HEK293T (cell line): Measurements from ENCODE around the gene NPPC.

ENCODE experiments used
- ELF4 ChIP-seq: fragments of 450-650 bp; IDR thresholded peaks from 2 replicates; pipeline ENCODE4 v1.6.1; 2017; ENCODE audit warnings: antibody characterized with exemption
- FOXA1 ChIP-seq: fragments of 450-650 bp; IDR thresholded peaks from 2 replicates; pipeline ENCODE4 v1.6.1; 2016; ENCODE audit warnings: mild to moderate bottlenecking
- FOXK2 ChIP-seq: fragments of 450-650 bp; IDR thresholded peaks from 2 replicates; pipeline ENCODE4 v1.6.1; 2016; ENCODE audit warnings: mild to moderate bottlenecking
- FOXM1 ChIP-seq: fragments of 450-650 bp; IDR thresholded peaks from 2 replicates; pipeline ENCODE4 v1.6.1; 2017; ENCODE audit warnings: mild to moderate bottlenecking, borderline replicate concordance
- SP1 ChIP-seq: fragments of 450-650 bp; IDR thresholded peaks from 2 replicates; pipeline ENCODE4 v1.6.1; 2017
- SUZ12 ChIP-seq: fragments of 450-650 bp; IDR thresholded peaks from 2 replicates; pipeline ENCODE4 v1.6.1; 2016; ENCODE audit warnings: mild to moderate bottlenecking
- TF ChIP-seq, protein P1 (sequence below): fragments of 450-650 bp; IDR thresholded peaks from 2 replicates; pipeline ENCODE4 v1.6.1; 2016

DNA sequence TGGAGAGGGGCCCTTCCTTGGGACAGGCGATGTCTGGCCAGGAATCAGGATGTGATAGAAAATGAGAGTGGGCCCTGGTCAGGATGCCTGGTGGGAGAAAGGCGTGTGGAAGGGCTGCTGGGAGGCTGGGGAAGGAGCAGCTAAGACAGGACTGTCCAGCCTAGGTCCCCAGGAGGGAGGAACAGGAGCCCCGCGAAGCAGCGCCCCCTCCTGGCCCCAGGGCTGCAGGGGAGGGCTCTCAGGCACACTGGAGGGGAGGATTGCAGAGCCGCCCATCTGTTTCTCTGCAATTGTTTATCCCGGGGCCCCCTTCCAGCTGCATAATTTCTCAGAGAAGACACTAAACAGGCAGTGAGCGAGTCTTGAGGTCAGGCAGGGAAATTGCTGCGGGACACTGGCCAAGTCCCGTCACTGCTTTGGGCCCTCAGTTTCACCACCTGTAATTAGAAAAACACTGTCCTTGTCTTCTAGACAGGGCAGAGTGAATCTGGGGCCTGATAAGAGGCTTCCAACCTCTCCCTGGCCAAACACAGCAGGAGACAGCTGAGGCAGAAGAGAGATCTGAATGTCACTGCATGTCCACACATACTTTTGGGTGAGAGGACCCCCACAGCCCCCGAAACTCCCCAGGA is 3.9 kb upstream of the NPPC start:
- TF ChIP-seq FOXK2 (no peak), FOXA1 (no peak), SP1 (no peak), ELF4 (no peak), FOXM1 (no peak), SUZ12 (no peak)
- TF ChIP-seq, protein P1, sequence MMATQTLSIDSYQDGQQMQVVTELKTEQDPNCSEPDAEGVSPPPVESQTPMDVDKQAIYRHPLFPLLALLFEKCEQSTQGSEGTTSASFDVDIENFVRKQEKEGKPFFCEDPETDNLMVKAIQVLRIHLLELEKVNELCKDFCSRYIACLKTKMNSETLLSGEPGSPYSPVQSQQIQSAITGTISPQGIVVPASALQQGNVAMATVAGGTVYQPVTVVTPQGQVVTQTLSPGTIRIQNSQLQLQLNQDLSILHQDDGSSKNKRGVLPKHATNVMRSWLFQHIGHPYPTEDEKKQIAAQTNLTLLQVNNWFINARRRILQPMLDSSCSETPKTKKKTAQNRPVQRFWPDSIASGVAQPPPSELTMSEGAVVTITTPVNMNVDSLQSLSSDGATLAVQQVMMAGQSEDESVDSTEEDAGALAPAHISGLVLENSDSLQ, result no peak
